Small intestine (tissue), 7 donors: ENCODE data around the gene RBMS1. TPM values are rescaled to one million over a fixed set of nuclear protein-coding genes. Genes with fewer than 3 reads are reported as not detected.

ENCODE experiments used
- DNase-seq, 2 donors: peaks; one replicate each; pipeline versions ENCODE4 v3.0.0 to v3.0.0-alpha.2; 2013
- FAIRE-seq: peaks from 2 replicates; lab custom pipeline; 2012; peaks lifted over from hg19 to GRCh38; lab: Jason Lieb, UNC
- H3K27ac ChIP-seq, 3 donors: one replicate each; pipeline ENCODE4 v1.5.1; 2013; ENCODE audit warnings: low read length in 2 of 3, mild to moderate bottlenecking in 2 of 3, control low read depth in 1 of 3, inconsistent platforms in 1 of 3, low read depth in 1 of 3, moderate library complexity in 1 of 3
- H3K27me3 ChIP-seq, 3 donors: one replicate each; pipeline ENCODE4 v1.6.1; 2013; ENCODE audit warnings: low read length in 3 of 3, inconsistent platforms in 1 of 3; ENCODE audit not compliant: control insufficient read depth in 3 of 3, insufficient read depth in 3 of 3
- H3K36me3 ChIP-seq, 3 donors: one replicate each; pipeline ENCODE4 v1.6.1; 2013; ENCODE audit warnings: low read length in 3 of 3, inconsistent platforms in 1 of 3, low read depth in 1 of 3, mild to moderate bottlenecking in 1 of 3, moderate library complexity in 1 of 3; ENCODE audit not compliant: control insufficient read depth in 3 of 3, insufficient read depth in 2 of 3
- H3K4me1 ChIP-seq, 3 donors: one replicate each; pipeline ENCODE4 v1.6.1; 2013; ENCODE audit warnings: low read length in 2 of 3, inconsistent platforms in 1 of 3, low read depth in 1 of 3, mild to moderate bottlenecking in 1 of 3, moderate library complexity in 1 of 3; ENCODE audit not compliant: control insufficient read depth in 3 of 3, insufficient read depth in 2 of 3
- H3K4me3 ChIP-seq, 3 donors: one replicate each; pipeline ENCODE4 v1.5.1; 2013; ENCODE audit warnings: low read length in 3 of 3, control low read depth in 1 of 3, inconsistent platforms in 1 of 3, low read depth in 1 of 3, mild to moderate bottlenecking in 1 of 3, moderate library complexity in 1 of 3
- H3K9me3 ChIP-seq, 2 donors: one replicate each; pipeline ENCODE4 v1.6.1; 2013; ENCODE audit warnings: low read depth in 1 of 2, low read length in 1 of 2; ENCODE audit not compliant: control insufficient read depth in 2 of 2, insufficient read depth in 1 of 2
- WGBS, 3 donors: extraction: QIAGEN DNeasy Blood & Tissue Kit; methylation state at CpG; one replicate each; pipeline ENCODE4 v1.1.7; 2013; 5-methylcytosine and 5-hydroxymethylcytosine counted together
- polyA plus RNA-seq, 4 donors: library from polyadenylated mRNA; stranded (reverse) in 3 of 4; unstranded in 1 of 4; fragments of 200-250 nt in 3 of 4; fragments of 120-200 nt in 1 of 4; gene quantifications; one replicate each; pipeline versions ENCODE4 v1.2.1 to v1.2.3, GENCODE V29; 2013
- donor health status: healthy with polysubstance abuse.
- donor health status: control.
- donor health status: control.
- donor health status: Bipolar disorder and iron deficiency.
- donor health status: healthy.

RBMS1 gene
- polyA plus RNA-seq, 4 donors = 2.0 to 21.4 (median 10.1) TPM

- WGBS, 3 donors = 83 to 94% (median 86%) methylated on average over 2 of the region's 2 CpGs
- no peak overlapping the region for H3K27ac ChIP-seq
- no peak overlapping the region for H3K4me3 ChIP-seq
- H3K4me1 ChIP-seq = no peaks in the 10 kb centered on the region
- H3K36me3 ChIP-seq = no peaks in the 10 kb centered on the region
- FAIRE-seq (no peak), DNase-seq (no peak)
- no peaks in the 10 kb centered on the region for H3K27me3 ChIP-seq
- peaks cover 0 to 2% of the 10 kb centered on the region in 2 donors for H3K9me3 ChIP-seq
These were observed 15.4 kb upstream of the RBMS1 start for GRCh38 chr2:160509016-160509415.

- no peaks in the 10 kb centered on the region for H3K4me1 ChIP-seq
- WGBS, 3 donors = 38 to 85% (median 62%) methylated on average over 2 of the region's 2 CpGs
- DNase-seq (no peak), FAIRE-seq (no peak)
- H3K4me3 ChIP-seq = no peak overlapping the region
- no peaks in the 10 kb centered on the region for H3K27me3 ChIP-seq
- peaks cover 0 to 1% of the 10 kb centered on the region in 2 donors for H3K9me3 ChIP-seq
- H3K36me3 ChIP-seq = no peaks in the 10 kb centered on the region
- no peak overlapping the region for H3K27ac ChIP-seq
These were observed 13.9 kb upstream of the RBMS1 start for GRCh38 chr2:160507464-160507863.

- FAIRE-seq (no peak), DNase-seq (peak in 1 of 2 donors; percentile 13)
- WGBS, 3 donors = 63 to 83% (median 81%) methylated on average over 3 of the region's 3 CpGs
These were observed 13.4 kb upstream of the RBMS1 start for GRCh38 chr2:160507046-160507407.

GRCh38 chr2:160506371-160507045, 12.9 kb upstream of the RBMS1 start:
- DNase-seq (no peak), FAIRE-seq (no peak)
- Histone ChIP-seq H3K27me3 (no peaks in the 10 kb centered on the region), H3K27ac (no peak overlapping the region), H3K36me3 (no peaks in the 10 kb centered on the region), H3K9me3 (no peaks in the 10 kb centered on the region), H3K4me1 (no peaks in the 10 kb centered on the region), H3K4me3 (no peak overlapping the region)
- WGBS, 3 donors = 84 to 90% (median 88%) methylated on average over 9 of the region's 9 CpGs

More at GRCh38 chr2:160507046-160507407, 13.4 kb upstream of the RBMS1 start:
- no peaks in the 10 kb centered on the region for H3K27me3 ChIP-seq
- no peaks in the 10 kb centered on the region for H3K36me3 ChIP-seq
- H3K4me1 ChIP-seq = no peaks in the 10 kb centered on the region
- H3K4me3 ChIP-seq = no peak overlapping the region
- H3K9me3 ChIP-seq = no peaks in the 10 kb centered on the region
- H3K27ac ChIP-seq = no peak overlapping the region

- WGBS, 3 donors = 60 to 75% (median 66%) methylated on average over 5 of the region's 5 CpGs
- Histone ChIP-seq H3K9me3 (no peaks in the 10 kb centered on the region), H3K36me3 (no peaks in the 10 kb centered on the region), H3K27me3 (no peaks in the 10 kb centered on the region), H3K4me3 (no peak overlapping the region), H3K4me1 (no peaks in the 10 kb centered on the region), H3K27ac (no peak overlapping the region)
- no peak for DNase-seq
- FAIRE-seq = no peak
These were observed 11.6 kb upstream of the RBMS1 start for GRCh38 chr2:160505256-160505655.

- FAIRE-seq (no peak), DNase-seq (no peak)
- H3K4me3 ChIP-seq = no peak overlapping the region
- H3K9me3 ChIP-seq = no peaks in the 10 kb centered on the region
- no peak overlapping the region for H3K27ac ChIP-seq
- WGBS, 3 donors = 72 to 88% (median 84%) methylated on average over 5 of the region's 5 CpGs
- H3K27me3 ChIP-seq = no peaks in the 10 kb centered on the region
- no peaks in the 10 kb centered on the region for H3K4me1 ChIP-seq
- H3K36me3 ChIP-seq = peaks cover 0 to 2% (median 0%) of the 10 kb centered on the region in 3 donors
These were observed 8.9 kb upstream of the RBMS1 start for GRCh38 chr2:160502478-160502877.

- Histone ChIP-seq H3K9me3 (no peaks in the 10 kb centered on the region), H3K27me3 (no peaks in the 10 kb centered on the region), H3K27ac (no peak overlapping the region), H3K4me3 (no peak overlapping the region), H3K36me3 (peaks cover 0 to 2% (median 0%) of the 10 kb centered on the region in 3 donors), H3K4me1 (no peaks in the 10 kb centered on the region)
- no peak for DNase-seq
- WGBS, 3 donors = 80 to 96% (median 91%) methylated on average over 1 of the region's 1 CpG
- FAIRE-seq = no peak
These were observed 7.8 kb upstream of the RBMS1 start for GRCh38 chr2:160501370-160501769.

GRCh38 chr2:160499865-160500264, 6.3 kb upstream of the RBMS1 start:
- WGBS, 3 donors = 83 to 94% (median 85%) methylated on average over 1 of the region's 1 CpG
- peaks cover 0 to 7% (median 0%) of the 10 kb centered on the region in 3 donors for H3K27me3 ChIP-seq
- DNase-seq (no peak), FAIRE-seq (no peak)
- H3K4me1 ChIP-seq = no peaks in the 10 kb centered on the region
- peaks cover 0 to 2% (median 0%) of the 10 kb centered on the region in 3 donors for H3K36me3 ChIP-seq
- no peak overlapping the region for H3K27ac ChIP-seq
- H3K4me3 ChIP-seq = no peak overlapping the region
- H3K9me3 ChIP-seq = no peaks in the 10 kb centered on the region

- peaks cover 0 to 2% (median 0%) of the 10 kb centered on the region in 3 donors for H3K36me3 ChIP-seq
- H3K4me1 ChIP-seq = peaks cover 0 to 5% (median 0%) of the 10 kb centered on the region in 3 donors
- 69 to 90% (median 87%) methylated on average over 5 of the region's 5 CpGs for WGBS, 3 donors
- no peak for FAIRE-seq
- no peak for DNase-seq
- no peaks in the 10 kb centered on the region for H3K9me3 ChIP-seq
- peaks cover 0 to 11% (median 4%) of the 10 kb centered on the region in 3 donors for H3K27me3 ChIP-seq
- H3K4me3 ChIP-seq = no peak overlapping the region
- H3K27ac ChIP-seq = peak overlapping the region in 1 of 3 donors; percentile 21
These were observed 4.5 kb upstream of the RBMS1 start for GRCh38 chr2:160498137-160498536.
